BJ (cell line): ENCODE measurements around the gene SLC22A1. TPM values are rescaled to one million over a fixed set of nuclear protein-coding genes. Genes with fewer than 3 reads are reported as not detected.

ENCODE experiments used
- CTCF ChIA-PET: fragments of 350-600 bp; formaldehyde crosslinking; extraction: SDS; loops from one replicate; lab custom pipeline; 2021; ENCODE audit warnings: antibody characterized with exemption, inconsistent platforms; lab: Yijun Ruan, JAX
- POLR2A ChIA-PET: fragments of 300-600 bp; sonication (Branson Sonifier 250); formaldehyde crosslinking; extraction: SDS; loops from one replicate; lab custom pipeline; 2021; ENCODE audit warnings: antibody characterized with exemption; lab: Charles Lee
- DNase-seq: peaks from one replicate; pipeline ENCODE4 v3.0.0-alpha.2; 2011; ENCODE audit warnings: low read depth
- H3K27me3 ChIP-seq: 2 replicates; pipeline ENCODE4 v1.6.0; 2011; ENCODE audit warnings: low read length; ENCODE audit not compliant: control insufficient read depth, insufficient read depth
- H3K36me3 ChIP-seq: 2 replicates; pipeline ENCODE4 v1.5.1; 2011; ENCODE audit warnings: low read length; ENCODE audit not compliant: control insufficient read depth, insufficient read depth
- H3K4me3 ChIP-seq: 2 replicates; pipeline ENCODE4 v1.5.1; 2011; ENCODE audit warnings: low read depth, mild to moderate bottlenecking, control low read depth, low read length
- polyA plus RNA-seq: library from polyadenylated mRNA; depleted of rRNA; stranded (reverse); fragments of >200 nt; gene quantifications from 2 replicates; pipeline ENCODE4 v1.2.3, GENCODE V29; 2011
- TF ChIP-seq, protein P1 (sequence below): IDR thresholded peaks from 2 replicates; pipeline ENCODE4 v1.5.1; 2011; ENCODE audit warnings: low read depth, mild to moderate bottlenecking, control low read depth, inconsistent platforms, low read length, moderate library complexity; ENCODE audit not compliant: insufficient read depth

SLC22A1 gene
- polyA plus RNA-seq, 1 experiment, result 0.11 TPM

DNA sequence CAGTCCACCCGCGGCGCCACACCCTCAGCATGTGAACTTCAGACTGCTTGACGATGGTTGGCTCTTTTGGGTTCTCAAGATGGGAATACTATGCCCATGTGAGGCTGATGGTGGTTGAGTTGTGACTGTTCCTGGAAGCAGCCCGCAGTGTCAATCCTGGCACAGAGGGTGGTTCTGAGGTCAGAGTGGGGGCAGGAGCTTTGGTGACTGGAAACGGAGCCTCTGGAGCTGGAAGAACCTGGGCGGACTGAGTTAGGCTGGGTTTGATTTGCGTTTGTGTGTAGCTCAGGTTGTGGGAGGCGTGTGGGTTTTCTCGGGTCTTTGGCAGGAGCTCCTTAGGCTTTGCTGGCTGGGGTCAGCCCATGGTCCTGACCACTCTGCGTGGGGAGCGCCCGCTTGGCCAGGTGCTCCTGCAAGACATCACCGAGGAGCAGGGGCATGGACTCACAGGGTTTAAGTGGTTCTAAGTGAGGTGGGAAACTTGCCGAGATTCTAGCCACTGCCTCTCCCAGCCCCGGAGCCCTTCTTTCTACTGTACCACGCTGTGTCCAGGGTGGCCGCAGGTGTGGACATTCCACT is 37.3 kb upstream of the SLC22A1 start:
- H3K36me3 ChIP-seq, result peaks cover 25% of the 10 kb centered on the region
- no peak for DNase-seq
- ChIA-PET POLR2A (no interaction called here), CTCF (interaction anchor here (1.2 kb wide), 1 partner anchor 371 kb away, joined by 6 read pairs; no protein-coding TSS in a partner anchor)
- H3K4me3 ChIP-seq, result no peak overlapping the region
- TF ChIP-seq, protein P1, sequence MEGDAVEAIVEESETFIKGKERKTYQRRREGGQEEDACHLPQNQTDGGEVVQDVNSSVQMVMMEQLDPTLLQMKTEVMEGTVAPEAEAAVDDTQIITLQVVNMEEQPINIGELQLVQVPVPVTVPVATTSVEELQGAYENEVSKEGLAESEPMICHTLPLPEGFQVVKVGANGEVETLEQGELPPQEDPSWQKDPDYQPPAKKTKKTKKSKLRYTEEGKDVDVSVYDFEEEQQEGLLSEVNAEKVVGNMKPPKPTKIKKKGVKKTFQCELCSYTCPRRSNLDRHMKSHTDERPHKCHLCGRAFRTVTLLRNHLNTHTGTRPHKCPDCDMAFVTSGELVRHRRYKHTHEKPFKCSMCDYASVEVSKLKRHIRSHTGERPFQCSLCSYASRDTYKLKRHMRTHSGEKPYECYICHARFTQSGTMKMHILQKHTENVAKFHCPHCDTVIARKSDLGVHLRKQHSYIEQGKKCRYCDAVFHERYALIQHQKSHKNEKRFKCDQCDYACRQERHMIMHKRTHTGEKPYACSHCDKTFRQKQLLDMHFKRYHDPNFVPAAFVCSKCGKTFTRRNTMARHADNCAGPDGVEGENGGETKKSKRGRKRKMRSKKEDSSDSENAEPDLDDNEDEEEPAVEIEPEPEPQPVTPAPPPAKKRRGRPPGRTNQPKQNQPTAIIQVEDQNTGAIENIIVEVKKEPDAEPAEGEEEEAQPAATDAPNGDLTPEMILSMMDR, result no peak
- no peaks in the 10 kb centered on the region for H3K27me3 ChIP-seq

DNA sequence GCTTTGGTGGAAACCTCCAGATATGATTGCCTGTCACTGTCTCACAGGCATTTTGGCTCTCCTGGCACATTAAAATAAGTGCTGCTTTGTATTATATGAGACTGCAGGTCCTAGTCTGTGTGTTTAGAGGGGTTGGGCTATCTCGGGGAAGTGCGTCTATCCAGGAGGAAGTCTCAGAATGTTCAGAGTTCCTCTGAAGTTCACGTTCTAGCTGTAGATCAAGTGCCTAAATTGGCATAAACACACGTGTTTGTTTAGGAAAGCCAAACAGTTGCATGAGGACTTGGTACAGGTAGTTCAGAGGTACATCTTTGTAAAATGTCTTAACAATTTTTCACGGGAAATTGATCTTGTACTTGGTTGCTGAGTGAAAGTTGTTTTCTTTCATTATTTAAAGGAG is 36.4 kb upstream of the SLC22A1 start:
- Histone ChIP-seq H3K4me3 (no peak overlapping the region), H3K36me3 (peaks cover 20% of the 10 kb centered on the region), H3K27me3 (no peaks in the 10 kb centered on the region)
- CTCF ChIA-PET, result interaction anchor here (0.6 to 1.8 kb wide), 3 partner anchors 11 to 370 kb away, joined by 3 to 6 read pairs (median 5); partner anchors contain the start of gene WTAP
- POLR2A ChIA-PET, result no interaction called here
- TF ChIP-seq, protein P1, result no peak
- no peak for DNase-seq

DNA sequence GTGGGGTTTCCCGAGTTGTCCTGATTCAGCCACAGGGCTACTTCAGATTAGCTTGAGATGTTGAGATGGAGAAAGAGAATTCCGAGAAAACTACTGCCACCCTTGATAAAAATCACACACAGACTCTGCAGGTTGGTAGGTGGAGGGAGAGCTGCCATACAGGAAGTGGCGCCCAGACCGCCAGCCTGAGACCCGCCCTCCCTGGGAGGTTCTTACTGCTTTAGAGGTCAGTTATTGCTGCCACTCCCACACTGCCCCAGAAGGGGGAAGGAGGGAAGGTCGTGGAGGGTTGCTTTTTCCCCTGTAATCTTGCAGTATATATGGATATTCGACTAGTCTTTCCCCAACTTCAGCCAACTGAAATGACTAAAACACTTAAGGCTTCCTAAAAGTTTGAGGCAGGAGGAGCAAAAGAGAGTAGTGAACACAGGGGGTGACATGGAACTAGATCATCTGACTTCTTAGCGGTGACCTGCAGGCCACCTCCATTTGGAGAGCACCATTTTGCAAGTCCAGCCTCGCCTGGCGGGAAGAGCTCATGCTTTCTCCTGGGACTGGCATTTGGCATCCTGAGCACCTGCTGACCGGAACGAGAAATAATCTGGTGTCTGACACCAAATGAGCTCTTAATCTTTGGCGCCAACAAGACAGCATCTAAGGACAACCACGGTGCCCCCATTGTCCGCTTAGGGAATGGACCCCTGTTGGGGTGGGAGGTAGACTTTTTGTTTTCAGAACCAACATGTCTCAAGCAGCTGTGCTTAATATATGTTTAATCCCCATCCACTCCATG is 35.7 kb upstream of the SLC22A1 start:
- POLR2A ChIA-PET, result no interaction called here
- CTCF ChIA-PET, result interaction anchor here (0.6 to 5.1 kb wide), 5 partner anchors 8 to 370 kb away, joined by 3 to 90 read pairs (median 5); partner anchors contain the start of gene WTAP
- H3K27me3 ChIP-seq, result no peaks in the 10 kb centered on the region
- H3K4me3 ChIP-seq, result no peak overlapping the region
- peaks cover 20% of the 10 kb centered on the region for H3K36me3 ChIP-seq
- DNase-seq, result no peak
- TF ChIP-seq, protein P1, result no peak

DNA sequence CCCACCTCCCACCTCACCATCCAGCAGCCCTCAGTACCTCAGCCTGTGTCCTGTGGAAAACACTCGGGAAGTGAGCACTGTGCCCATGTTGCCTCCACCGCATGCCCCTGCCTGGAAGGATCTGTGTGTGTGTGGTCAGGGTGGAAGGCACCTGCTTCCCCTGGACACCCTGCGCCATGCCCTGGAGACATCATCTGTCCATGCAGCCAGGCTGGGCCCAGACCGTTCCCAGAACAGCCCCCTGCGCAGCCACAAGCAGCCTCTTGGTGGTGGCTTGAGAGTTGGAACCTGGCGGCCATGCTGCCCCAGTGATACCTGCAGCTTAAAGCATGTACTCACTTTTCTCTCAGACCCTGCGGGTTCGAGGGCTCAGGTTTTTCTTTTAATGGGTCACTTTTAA is 34.9 kb upstream of the SLC22A1 start:
- ChIA-PET POLR2A (no interaction called here), CTCF (interaction anchor here (1.1 to 5.1 kb wide), 6 partner anchors 9 to 369 kb away, joined by 3 to 90 read pairs (median 17); no protein-coding TSS in a partner anchor)
- DNase-seq, result no peak
- Histone ChIP-seq H3K4me3 (no peak overlapping the region), H3K36me3 (peaks cover 23% of the 10 kb centered on the region), H3K27me3 (no peaks in the 10 kb centered on the region)
- TF ChIP-seq, protein P1, result no peak

DNA sequence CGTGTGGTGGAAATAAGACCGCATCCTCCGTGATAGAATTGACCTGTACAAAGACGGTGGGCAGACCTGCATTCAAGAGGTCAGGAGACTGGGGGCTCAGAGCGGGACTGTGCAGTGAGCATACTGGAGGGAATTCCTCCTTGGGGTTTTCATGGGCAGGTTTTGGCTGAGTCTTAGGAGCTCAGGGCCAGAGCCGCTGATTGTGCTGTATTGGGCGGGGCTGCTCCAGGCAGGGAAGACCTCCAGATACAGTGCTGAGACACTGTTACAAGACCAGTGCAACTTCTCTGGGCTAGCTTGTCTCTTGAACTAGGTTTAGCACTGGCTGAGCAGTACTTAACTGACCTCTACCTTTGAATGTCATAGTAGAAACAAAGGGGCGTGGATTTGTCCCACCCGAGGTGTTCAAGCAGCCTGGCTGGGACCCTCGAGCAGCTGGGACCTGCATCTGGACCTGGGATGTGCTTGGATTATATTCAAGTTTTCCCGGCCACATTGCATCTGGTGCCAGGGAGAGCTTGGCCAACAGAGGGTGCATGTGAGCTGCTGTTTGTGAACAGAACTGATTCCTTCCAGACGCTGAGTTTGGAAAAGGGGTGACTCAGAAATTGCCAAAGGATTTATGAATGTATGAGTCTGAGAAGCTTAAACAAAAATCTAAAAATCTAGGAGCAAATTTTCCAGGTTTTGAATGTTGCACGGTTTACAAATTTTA is 33.4 kb upstream of the SLC22A1 start:
- H3K4me3 ChIP-seq, result no peak overlapping the region
- ChIA-PET CTCF (interaction anchor here (0.6 to 5.1 kb wide), 32 partner anchors 10 to 446 kb away, joined by 3 to 90 read pairs (median 4); no protein-coding TSS in a partner anchor), POLR2A (interaction anchor here (0.5 to 0.6 kb wide), 2 partner anchors 135 to 185 kb away, joined by 3 read pairs; no protein-coding TSS in a partner anchor)

More for the DNA sequence above, 33.4 kb upstream of the SLC22A1 start:
- DNase-seq, result peak; percentile 73
- TF ChIP-seq, protein P1, result peak; percentile 95
- Histone ChIP-seq H3K27me3 (no peaks in the 10 kb centered on the region), H3K36me3 (peaks cover 26% of the 10 kb centered on the region)
